ENCODE results near the gene ZBTB46.

GRCh38 chr20:63741676-63742380 lies 89.2 kb downstream of the ZBTB46 start:
- TF ChIP-seq EZH2 (IDR thresholded peaks at IDR 0.05; ENCODE audit: borderline replicate concordance, low read depth, low read length, severe bottlenecking) (no peak), CTCF (IDR thresholded peaks at IDR 0.05; ENCODE audit: borderline replicate concordance, extremely low read depth, low read length, poor library complexity, severe bottlenecking) (no peak)

Data from DND-41 (cell line).